HepG2 (cell line): ENCODE results near the gene PPP2R5D. TPM values are rescaled to one million over a fixed set of nuclear protein-coding genes. Genes with fewer than 3 reads are reported as not detected.
A peak's percentile ranks its signal among the peaks of the same experiment; 100 is the strongest.

Experiments
- CBFB ChIP-seq: sonication (generic); formaldehyde crosslinking; IDR thresholded peaks from 2 replicates; pipeline ENCODE4 v1.4.0; 2020; ENCODE audit warnings: missing genetic modification reagents
- DMTF1 ChIP-seq: sonication (generic); formaldehyde crosslinking; IDR thresholded peaks from 2 replicates; pipeline ENCODE4 v1.4.0; 2020; ENCODE audit warnings: mild to moderate bottlenecking, missing genetic modification reagents
- DR1 ChIP-seq: sonication (generic); formaldehyde crosslinking; IDR thresholded peaks from 2 replicates; pipeline ENCODE4 v1.8.0; 2021; ENCODE audit warnings: mild to moderate bottlenecking, missing genetic modification reagents, inconsistent platforms
- FUBP1 ChIP-seq: sonication (generic); formaldehyde crosslinking; IDR thresholded peaks from 2 replicates; pipeline ENCODE4 v1.5.1; 2020; ENCODE audit warnings: missing genetic modification reagents, mild to moderate bottlenecking, borderline replicate concordance
- HNRNPLL ChIP-seq: fragments of 200-400 bp; formaldehyde crosslinking; IDR thresholded peaks from 2 replicates; pipeline ENCODE4 v1.6.1; 2017; ENCODE audit warnings: mild to moderate bottlenecking, low read depth, low read length; ENCODE audit not compliant: poor library complexity, severe bottlenecking
- MXI1 ChIP-seq: IDR thresholded peaks from 3 replicates; pipeline ENCODE4 v1.6.1; 2012; ENCODE audit warnings: low read depth, low read length, inconsistent platforms, borderline replicate concordance
- NFKBIZ ChIP-seq: IDR thresholded peaks from 2 replicates; pipeline ENCODE4 v1.6.1; 2018; ENCODE audit warnings: missing genetic modification reagents, missing compliant biosample characterization
- NR2F1 ChIP-seq, 2 experiments: fragments of 450-650 bp in 1 of 2; formaldehyde crosslinking in 1 of 2; IDR thresholded peaks; 2 replicates each; pipeline versions ENCODE4 v1.5.0 to v1.6.1; 2016 to 2020; ENCODE audit warnings: mild to moderate bottlenecking in 1 of 2, missing compliant biosample characterization in 1 of 2, missing genetic modification reagents in 1 of 2, moderate library complexity in 1 of 2
- NR3C1 ChIP-seq: sonication (generic); formaldehyde crosslinking; IDR thresholded peaks from 2 replicates; pipeline ENCODE4 v1.4.0; 2020; ENCODE audit warnings: missing genetic modification reagents
- SIN3A ChIP-seq: IDR thresholded peaks from 2 replicates; pipeline ENCODE4 v1.6.1; 2011; ENCODE audit warnings: low read depth, mild to moderate bottlenecking, control low read depth, low read length, borderline replicate concordance
- SIN3B ChIP-seq: fragments of 150-350 bp; IDR thresholded peaks from 2 replicates; pipeline ENCODE4 v1.6.1; 2014; ENCODE audit warnings: low read length
- SKIL ChIP-seq: sonication (generic); formaldehyde crosslinking; IDR thresholded peaks from 2 replicates; pipeline ENCODE4 v1.8.0; 2022; ENCODE audit warnings: missing genetic modification reagents, mild to moderate bottlenecking, moderate library complexity, borderline replicate concordance
- SP140L ChIP-seq: sonication (generic); formaldehyde crosslinking; IDR thresholded peaks from 2 replicates; pipeline ENCODE4 v1.4.0; 2020; ENCODE audit warnings: missing genetic modification reagents, borderline replicate concordance
- ZNF552 ChIP-seq: sonication (generic); formaldehyde crosslinking; IDR thresholded peaks from 2 replicates; pipeline ENCODE4 v1.9.0; 2022; ENCODE audit warnings: missing genetic modification reagents, mild to moderate bottlenecking, borderline replicate concordance
- ZNF556 ChIP-seq: sonication (generic); formaldehyde crosslinking; IDR thresholded peaks from 2 replicates; pipeline ENCODE4 v1.4.0; 2020; ENCODE audit warnings: mild to moderate bottlenecking, missing genetic modification reagents, borderline replicate concordance
- ZNF558 ChIP-seq: sonication (generic); formaldehyde crosslinking; IDR thresholded peaks from 2 replicates; pipeline ENCODE4 v1.9.0; 2022; ENCODE audit warnings: mild to moderate bottlenecking, missing genetic modification reagents, borderline replicate concordance
- ZNF580 ChIP-seq: IDR thresholded peaks from 2 replicates; pipeline ENCODE4 v1.6.1; 2016; ENCODE audit warnings: low read depth, borderline replicate concordance
- ZNF678 ChIP-seq: sonication (generic); formaldehyde crosslinking; IDR thresholded peaks from 2 replicates; pipeline ENCODE4 v1.4.0; 2020; ENCODE audit warnings: mild to moderate bottlenecking, missing genetic modification reagents
- ZNF691 ChIP-seq: sonication (generic); formaldehyde crosslinking; IDR thresholded peaks from 2 replicates; pipeline ENCODE4 v1.4.0; 2020; ENCODE audit warnings: missing genetic modification reagents, low read depth, mild to moderate bottlenecking, borderline replicate concordance
- ZSCAN30 ChIP-seq: sonication (generic); formaldehyde crosslinking; IDR thresholded peaks from 2 replicates; pipeline ENCODE4 v1.5.0; 2020; ENCODE audit warnings: mild to moderate bottlenecking, missing genetic modification reagents
- polyA plus RNA-seq, 8 experiments: library from polyadenylated mRNA; depleted of rRNA in 3 of 8; stranded (reverse) in 7 of 8; unstranded in 1 of 8; fragments of >200 nt; fragmentation: Illumina TruSeq in 4 of 8; extraction: Trizol in 4 of 8; gene quantifications; 2 replicates each; pipeline versions ENCODE4 v1.2.1 to v1.2.3, GENCODE V29; 2011 to 2016; ENCODE audit warnings: low read depth in 4 of 8, missing spikeins in 1 of 8, mixed read lengths in 1 of 8; ENCODE audit not compliant: insufficient read depth in 1 of 8
- total RNA-seq, 5 experiments: library from RNA; depleted of rRNA; stranded (reverse); fragments of >200 nt; fragmentation: Illumina TruSeq; extraction: Trizol; gene quantifications; 2 replicates each; pipeline ENCODE4 v1.2.3, GENCODE V29; 2016; ENCODE audit warnings: low read depth in 1 of 5

PPP2R5D gene
- total and polyA plus RNA-seq, 2 of the 13 experiments (the other 11 are each of a cell fraction or from before 2014, with no cell fraction given): 53.7 to 60.4 TPM

GRCh38 chr6:43059168-43060033, 75.0 kb downstream of the PPP2R5D start, which contains the start of the genes KLC4 and MRPL2 (continued):
- no peak for TF ChIP-seq DMTF1
- TF ChIP-seq SIN3B: peak; percentile 96
- TF ChIP-seq ZNF691 (CRISPR knock-in tag): no peak; the same call in 1 of the 2 replicates
- no peak for TF ChIP-seq SP140L
- TF ChIP-seq CBFB: 0 out of 2 replicates have a peak, but pooled peaks have one; percentile 46
- TF ChIP-seq ZNF678 (CRISPR knock-in tag): no peak
- no peak; the same call in 1 of the 2 replicates for TF ChIP-seq FUBP1 (CRISPR knock-in tag)
- peak; percentile 72 for TF ChIP-seq SKIL
- TF ChIP-seq ZNF580: peak; percentile 55; the same call in 1 of the 2 replicates
- 0 out of 2 replicates have a peak, but pooled peaks have one; percentile 39 for TF ChIP-seq NFKBIZ (CRISPR knock-in tag)
- peak; percentile 66 for TF ChIP-seq SIN3A
- TF ChIP-seq ZSCAN30 (CRISPR knock-in tag): no peak
- TF ChIP-seq ZNF558 (CRISPR knock-in tag): no peak
- TF ChIP-seq NR3C1 (CRISPR knock-in tag): no peak
- TF ChIP-seq ZNF556 (CRISPR knock-in tag): no peak; the same call in 1 of the 2 replicates
- peak; percentile 89 to 92 for TF ChIP-seq NR2F1 (CRISPR knock-in tag; IDR thresholded peaks at IDR 0.05)
- TF ChIP-seq HNRNPLL: peak; percentile 67
- TF ChIP-seq DR1 (CRISPR knock-in tag): peak; percentile 86
- TF ChIP-seq ZNF552 (CRISPR knock-in tag): no peak
- peak; percentile 95; the same call in 2 of the 3 replicates for TF ChIP-seq MXI1
